ENCODE measurements around the gene RFPL2. TPM values are rescaled to one million over a fixed set of nuclear protein-coding genes. Genes with fewer than 3 reads are reported as not detected.

Gene RFPL2
- total RNA-seq, 1 donor from 2014 or later, result 11.8 TPM

GRCh38 chr22:32206774-32207758 is 2.2 kb upstream of the RFPL2 start:
- H3K27ac Mint-ChIP-seq (ENCODE audit: unreplicated experiment), result no peak overlapping the region
- peak overlapping the region; percentile 49 for H3K4me3 Mint-ChIP-seq (ENCODE audit: unreplicated experiment)
- H3K27me3 Mint-ChIP-seq (ENCODE audit: unreplicated experiment), result peaks cover 15% of the 10 kb centered on the region
- peaks cover 59% of the 10 kb centered on the region for H3K4me1 Mint-ChIP-seq (ENCODE audit: unreplicated experiment)
- no peaks in the 10 kb centered on the region for H3K9me3 Mint-ChIP-seq (ENCODE audit: unreplicated experiment)
- H3K36me3 Mint-ChIP-seq (ENCODE audit: low read depth, unreplicated experiment), result peaks cover 10% of the 10 kb centered on the region
- TF ChIP-seq CTCF (IDR thresholded peaks at IDR 0.05; ENCODE audit: unreplicated experiment), result peak; percentile 68
- peak; percentile 43 for DNase-seq (ENCODE audit: low spot score)

GRCh38 chr22:32205974-32206773 is 1.3 kb upstream of the RFPL2 start:
- H3K4me3 Mint-ChIP-seq (ENCODE audit: unreplicated experiment), result peak overlapping the region; percentile 94
- H3K9me3 Mint-ChIP-seq (ENCODE audit: unreplicated experiment), result no peaks in the 10 kb centered on the region
- peak; percentile 38 for DNase-seq (ENCODE audit: low spot score)
- H3K4me1 Mint-ChIP-seq (ENCODE audit: unreplicated experiment), result peaks cover 57% of the 10 kb centered on the region
- TF ChIP-seq CTCF (IDR thresholded peaks at IDR 0.05; ENCODE audit: unreplicated experiment), result no peak
- H3K27me3 Mint-ChIP-seq (ENCODE audit: unreplicated experiment), result peaks cover 15% of the 10 kb centered on the region
- H3K27ac Mint-ChIP-seq (ENCODE audit: unreplicated experiment), result no peak overlapping the region
- peaks cover 10% of the 10 kb centered on the region for H3K36me3 Mint-ChIP-seq (ENCODE audit: low read depth, unreplicated experiment)

GRCh38 chr22:32204040-32204855 is 625 bp downstream of the RFPL2 start:
- Mint-ChIP-seq H3K27me3 (ENCODE audit: unreplicated experiment) (peaks cover 15% of the 10 kb centered on the region), H3K36me3 (ENCODE audit: low read depth, unreplicated experiment) (peaks cover 7% of the 10 kb centered on the region), H3K4me3 (ENCODE audit: unreplicated experiment) (peak overlapping the region; percentile 94), H3K4me1 (ENCODE audit: unreplicated experiment) (peaks cover 52% of the 10 kb centered on the region), H3K27ac (ENCODE audit: unreplicated experiment) (no peak overlapping the region), H3K9me3 (ENCODE audit: unreplicated experiment) (no peaks in the 10 kb centered on the region)
- DNase-seq (ENCODE audit: low spot score), result no peak
- no peak for TF ChIP-seq CTCF (IDR thresholded peaks at IDR 0.05; ENCODE audit: unreplicated experiment)

- no peaks in the 10 kb centered on the region for H3K9me3 Mint-ChIP-seq (ENCODE audit: unreplicated experiment)
- peaks cover 9% of the 10 kb centered on the region for H3K36me3 Mint-ChIP-seq (ENCODE audit: low read depth, unreplicated experiment)
- peak overlapping the region; percentile 94 for H3K4me3 Mint-ChIP-seq (ENCODE audit: unreplicated experiment)
- H3K27me3 Mint-ChIP-seq (ENCODE audit: unreplicated experiment), result peaks cover 13% of the 10 kb centered on the region
- no peak for DNase-seq (ENCODE audit: low spot score)
- TF ChIP-seq CTCF (IDR thresholded peaks at IDR 0.05; ENCODE audit: unreplicated experiment), result no peak
- H3K4me1 Mint-ChIP-seq (ENCODE audit: unreplicated experiment), result peaks cover 58% of the 10 kb centered on the region
- H3K27ac Mint-ChIP-seq (ENCODE audit: unreplicated experiment), result no peak overlapping the region
These were observed 1.5 kb downstream of the RFPL2 start for GRCh38 chr22:32203181-32204039.

All from endothelial cell (in vitro differentiated cells).